ENCODE results near the gene GSPT1.

Gene GSPT1

GRCh38 chr16:11870399-11870798 lies 45.4 kb downstream of the GSPT1 start:
- Histone ChIP-seq H3K4me3 (ENCODE audit: insufficient read depth, low read length, poor library complexity, severe bottlenecking) (no peak overlapping the region), H3K36me3 (ENCODE audit: low read length) (peaks cover 44% of the 10 kb centered on the region)

GRCh38 chr16:11869353-11870228 lies 46.2 kb downstream of the GSPT1 start:
- peaks cover 71% of the 10 kb centered on the region for H3F3A ChIP-seq (ENCODE audit: insufficient read depth)
- H3K4me2 ChIP-seq (ENCODE audit: low read depth, low read length, poor library complexity, severe bottlenecking) = no peak overlapping the region
- no peaks in the 10 kb centered on the region for H3K9me3 ChIP-seq (ENCODE audit: insufficient read depth, low read length)
- H3K4me3 ChIP-seq (ENCODE audit: insufficient read depth, low read length, poor library complexity, severe bottlenecking) = no peak overlapping the region
- peaks cover 9% of the 10 kb centered on the region; the same call in 1 of the 2 replicates for H3K79me2 ChIP-seq (ENCODE audit: insufficient read depth, low read length)
- H3K36me3 ChIP-seq (ENCODE audit: low read length) = peaks cover 41% of the 10 kb centered on the region
- TF ChIP-seq EZH2phosphoT487 (conservative IDR thresholded peaks at IDR 0.05; ENCODE audit: low read length) = no peak
- TF ChIP-seq, protein P1, sequence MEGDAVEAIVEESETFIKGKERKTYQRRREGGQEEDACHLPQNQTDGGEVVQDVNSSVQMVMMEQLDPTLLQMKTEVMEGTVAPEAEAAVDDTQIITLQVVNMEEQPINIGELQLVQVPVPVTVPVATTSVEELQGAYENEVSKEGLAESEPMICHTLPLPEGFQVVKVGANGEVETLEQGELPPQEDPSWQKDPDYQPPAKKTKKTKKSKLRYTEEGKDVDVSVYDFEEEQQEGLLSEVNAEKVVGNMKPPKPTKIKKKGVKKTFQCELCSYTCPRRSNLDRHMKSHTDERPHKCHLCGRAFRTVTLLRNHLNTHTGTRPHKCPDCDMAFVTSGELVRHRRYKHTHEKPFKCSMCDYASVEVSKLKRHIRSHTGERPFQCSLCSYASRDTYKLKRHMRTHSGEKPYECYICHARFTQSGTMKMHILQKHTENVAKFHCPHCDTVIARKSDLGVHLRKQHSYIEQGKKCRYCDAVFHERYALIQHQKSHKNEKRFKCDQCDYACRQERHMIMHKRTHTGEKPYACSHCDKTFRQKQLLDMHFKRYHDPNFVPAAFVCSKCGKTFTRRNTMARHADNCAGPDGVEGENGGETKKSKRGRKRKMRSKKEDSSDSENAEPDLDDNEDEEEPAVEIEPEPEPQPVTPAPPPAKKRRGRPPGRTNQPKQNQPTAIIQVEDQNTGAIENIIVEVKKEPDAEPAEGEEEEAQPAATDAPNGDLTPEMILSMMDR (IDR thresholded peaks at IDR 0.05; ENCODE audit: insufficient read depth, low read length, poor library complexity, severe bottlenecking) = no peak
- H3K27me3 ChIP-seq (ENCODE audit: low read length) = no peaks in the 10 kb centered on the region
- no peaks in the 10 kb centered on the region for H3K9me2 ChIP-seq (replicated peaks; ENCODE audit: insufficient read depth, low read length)
- no peak overlapping the region for H3K9ac ChIP-seq (ENCODE audit: low read length)
- H4K20me1 ChIP-seq (ENCODE audit: low read depth, low read length) = no peaks in the 10 kb centered on the region; the same call in none of the 2 replicates
- H2AFZ ChIP-seq (ENCODE audit: low read depth, low read length, severe bottlenecking) = no peak overlapping the region
- no peak overlapping the region for H3K27ac ChIP-seq (ENCODE audit: low read depth, low read length)

More at GRCh38 chr16:11870399-11870798, 45.4 kb downstream of the GSPT1 start:
- Histone ChIP-seq H4K20me1 (ENCODE audit: low read depth, low read length) (no peaks in the 10 kb centered on the region; the same call in none of the 2 replicates), H3K27ac (ENCODE audit: low read depth, low read length) (no peak overlapping the region), H3F3A (ENCODE audit: insufficient read depth) (peaks cover 65% of the 10 kb centered on the region), H2AFZ (ENCODE audit: low read depth, low read length, severe bottlenecking) (no peak overlapping the region), H3K9ac (ENCODE audit: low read length) (no peak overlapping the region), H3K9me3 (ENCODE audit: insufficient read depth, low read length) (no peaks in the 10 kb centered on the region), H3K9me2 (replicated peaks; ENCODE audit: insufficient read depth, low read length) (no peaks in the 10 kb centered on the region), H3K27me3 (ENCODE audit: low read length) (no peaks in the 10 kb centered on the region), H3K4me2 (ENCODE audit: low read depth, low read length, poor library complexity, severe bottlenecking) (no peak overlapping the region), H3K79me2 (ENCODE audit: insufficient read depth, low read length) (peaks cover 9% of the 10 kb centered on the region; the same call in 1 of the 2 replicates)
- TF ChIP-seq, protein P1 (IDR thresholded peaks at IDR 0.05; ENCODE audit: insufficient read depth, low read length, poor library complexity, severe bottlenecking) = no peak
- TF ChIP-seq EZH2phosphoT487 (conservative IDR thresholded peaks at IDR 0.05; ENCODE audit: low read length) = no peak

DNA sequence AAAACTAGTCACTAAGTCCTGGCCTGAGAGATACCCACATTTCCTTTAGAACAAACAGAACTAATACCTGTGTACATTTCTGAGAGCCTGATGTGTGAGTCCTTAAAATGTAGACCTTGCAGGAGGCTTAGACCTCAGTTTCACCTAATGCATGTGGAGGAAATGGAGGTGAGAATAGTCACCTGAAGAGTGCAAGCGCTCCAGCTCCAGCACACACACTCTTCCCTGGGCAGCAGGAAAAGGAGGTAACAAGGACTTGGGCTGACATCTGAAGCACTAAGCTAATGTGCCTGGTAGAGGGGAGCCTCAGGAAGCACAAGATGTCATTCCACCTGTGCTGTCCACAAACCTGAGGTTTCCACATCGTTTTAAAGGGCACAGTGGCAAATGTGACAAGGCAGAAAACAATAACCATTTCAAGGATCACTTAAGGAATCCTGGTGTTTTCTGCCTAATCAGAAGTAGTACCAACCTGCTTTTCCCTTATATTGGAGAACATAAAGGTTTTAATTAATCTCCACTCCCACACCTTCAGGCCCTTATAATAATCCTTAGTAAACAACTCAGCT lies 47.3 kb downstream of the GSPT1 start:
- Histone ChIP-seq H3K27ac (ENCODE audit: low read depth, low read length) (no peak overlapping the region), H3F3A (ENCODE audit: insufficient read depth) (peaks cover 61% of the 10 kb centered on the region), H3K9me2 (replicated peaks; ENCODE audit: insufficient read depth, low read length) (no peaks in the 10 kb centered on the region), H3K9ac (ENCODE audit: low read length) (no peak overlapping the region), H3K27me3 (ENCODE audit: low read length) (no peaks in the 10 kb centered on the region), H3K4me2 (ENCODE audit: low read depth, low read length, poor library complexity, severe bottlenecking) (no peak overlapping the region), H3K4me3 (ENCODE audit: insufficient read depth, low read length, poor library complexity, severe bottlenecking) (no peak overlapping the region), H2AFZ (ENCODE audit: low read depth, low read length, severe bottlenecking) (no peak overlapping the region), H3K9me3 (ENCODE audit: insufficient read depth, low read length) (no peaks in the 10 kb centered on the region), H3K36me3 (ENCODE audit: low read length) (peaks cover 36% of the 10 kb centered on the region; the same call in 1 of the 2 replicates), H4K20me1 (ENCODE audit: low read depth, low read length) (no peaks in the 10 kb centered on the region; the same call in none of the 2 replicates), H3K79me2 (ENCODE audit: insufficient read depth, low read length) (peaks cover 9% of the 10 kb centered on the region; the same call in 1 of the 2 replicates)
- TF ChIP-seq, protein P1 (IDR thresholded peaks at IDR 0.05; ENCODE audit: insufficient read depth, low read length, poor library complexity, severe bottlenecking) = no peak
- TF ChIP-seq EZH2phosphoT487 (conservative IDR thresholded peaks at IDR 0.05; ENCODE audit: low read length) = no peak
